ENCODE results near the gene SETX. TPM values are rescaled to one million over a fixed set of nuclear protein-coding genes. Genes with fewer than 3 reads are reported as not detected.

The SETX gene
- total and polyA plus RNA-seq, 2 of the 13 experiments (the other 11 are each of a cell fraction or from before 2014, with no cell fraction given) = 13.2 to 39.0 TPM

DNA sequence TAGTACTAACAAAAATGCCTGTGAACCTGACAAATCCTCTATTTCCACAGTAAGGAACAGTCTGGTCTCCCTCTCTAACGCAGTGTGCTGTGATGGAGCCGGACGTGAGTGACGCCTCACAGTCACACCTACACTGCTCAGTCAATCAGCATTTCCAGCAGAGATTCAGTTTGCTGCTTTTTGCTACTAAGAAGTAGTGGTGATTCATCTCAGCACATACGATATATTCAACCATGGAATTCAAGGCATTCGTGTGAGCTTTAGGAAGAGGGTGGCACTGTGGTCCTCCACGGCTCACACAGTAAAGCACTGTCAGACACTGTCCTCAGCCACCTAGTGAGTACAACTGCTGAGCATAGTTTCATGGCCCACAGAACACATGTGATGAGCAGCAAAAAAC lies 70.9 kb downstream of the SETX start:
- CTCF ChIA-PET (ENCODE audit: low intra/inter-chr PET ratio, low total read pairs) = no interaction called here

More for the DNA sequence above, 70.9 kb downstream of the SETX start:
- Histone ChIP-seq H3K36me3 (replicated peaks in 1 of 2; ENCODE audit: control insufficient read depth in 1 of 2, insufficient read depth in 2 of 2, low read length in 2 of 2) (peaks cover 18 to 71% of the 10 kb centered on the region in 2 experiments), H3K9me3 (ENCODE audit: low read length) (no peaks in the 10 kb centered on the region), H3K79me2 (ENCODE audit: insufficient read depth, low read length) (no peaks in the 10 kb centered on the region), H4K20me1 (ENCODE audit: insufficient read depth, low read length) (no peaks in the 10 kb centered on the region), H3K4me2 (ENCODE audit: low read depth, low read length) (no peak overlapping the region), H3K4me1 (ENCODE audit: insufficient read depth, low read length) (peaks cover 18% of the 10 kb centered on the region), H3K9ac (ENCODE audit: insufficient read depth, low read depth, low read length) (no peak overlapping the region), H3K27me3 (ENCODE audit: control insufficient read depth in 1 of 2, insufficient read depth in 2 of 2, low read length in 2 of 2) (no peaks in the 10 kb centered on the region), H3K4me3 (replicated peaks in 1 of 3; ENCODE audit: insufficient read depth in 1 of 3, low read depth in 2 of 3, low read length in 3 of 3) (no peak overlapping the region), H2AFZ (ENCODE audit: low read length) (no peak overlapping the region), H3K27ac (ENCODE audit: extremely low read length, insufficient read depth, low read length) (no peak overlapping the region)
- in situ Hi-C loops (cut with HindIII; ENCODE audit: extremely low pct_ligation_motif_present, low pct_unique_long_range_greater_than_20kb) = no loop called here
- DNase-seq (ENCODE audit: low spot score) (no peak), FAIRE-seq (no peak), ATAC-seq (peak; percentile 24; the same call in 1 of the 3 replicates)
- no peak for TF ChIP-seq ONECUT2 (CRISPR knock-in tag; IDR thresholded peaks at IDR 0.05)
- TF ChIP-seq, protein P1, sequence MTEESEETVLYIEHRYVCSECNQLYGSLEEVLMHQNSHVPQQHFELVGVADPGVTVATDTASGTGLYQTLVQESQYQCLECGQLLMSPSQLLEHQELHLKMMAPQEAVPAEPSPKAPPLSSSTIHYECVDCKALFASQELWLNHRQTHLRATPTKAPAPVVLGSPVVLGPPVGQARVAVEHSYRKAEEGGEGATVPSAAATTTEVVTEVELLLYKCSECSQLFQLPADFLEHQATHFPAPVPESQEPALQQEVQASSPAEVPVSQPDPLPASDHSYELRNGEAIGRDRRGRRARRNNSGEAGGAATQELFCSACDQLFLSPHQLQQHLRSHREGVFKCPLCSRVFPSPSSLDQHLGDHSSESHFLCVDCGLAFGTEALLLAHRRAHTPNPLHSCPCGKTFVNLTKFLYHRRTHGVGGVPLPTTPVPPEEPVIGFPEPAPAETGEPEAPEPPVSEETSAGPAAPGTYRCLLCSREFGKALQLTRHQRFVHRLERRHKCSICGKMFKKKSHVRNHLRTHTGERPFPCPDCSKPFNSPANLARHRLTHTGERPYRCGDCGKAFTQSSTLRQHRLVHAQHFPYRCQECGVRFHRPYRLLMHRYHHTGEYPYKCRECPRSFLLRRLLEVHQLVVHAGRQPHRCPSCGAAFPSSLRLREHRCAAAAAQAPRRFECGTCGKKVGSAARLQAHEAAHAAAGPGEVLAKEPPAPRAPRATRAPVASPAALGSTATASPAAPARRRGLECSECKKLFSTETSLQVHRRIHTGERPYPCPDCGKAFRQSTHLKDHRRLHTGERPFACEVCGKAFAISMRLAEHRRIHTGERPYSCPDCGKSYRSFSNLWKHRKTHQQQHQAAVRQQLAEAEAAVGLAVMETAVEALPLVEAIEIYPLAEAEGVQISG (CRISPR knock-in tag; IDR thresholded peaks at IDR 0.05) = no peak
- no peak for TF ChIP-seq MXD4 (CRISPR knock-in tag; IDR thresholded peaks at IDR 0.05)
- no peak for TF ChIP-seq ZNF124 (CRISPR knock-in tag; IDR thresholded peaks at IDR 0.05)
- no peak for TF ChIP-seq MAFG (CRISPR knock-in tag; IDR thresholded peaks at IDR 0.05)
- TF ChIP-seq PLRG1 (conservative IDR thresholded peaks at IDR 0.05) = no peak
- TF ChIP-seq CEBPB (IDR thresholded peaks at IDR 0.05; ENCODE audit: borderline replicate concordance, low read depth, low read length) = no peak
- TF ChIP-seq, protein P2, sequence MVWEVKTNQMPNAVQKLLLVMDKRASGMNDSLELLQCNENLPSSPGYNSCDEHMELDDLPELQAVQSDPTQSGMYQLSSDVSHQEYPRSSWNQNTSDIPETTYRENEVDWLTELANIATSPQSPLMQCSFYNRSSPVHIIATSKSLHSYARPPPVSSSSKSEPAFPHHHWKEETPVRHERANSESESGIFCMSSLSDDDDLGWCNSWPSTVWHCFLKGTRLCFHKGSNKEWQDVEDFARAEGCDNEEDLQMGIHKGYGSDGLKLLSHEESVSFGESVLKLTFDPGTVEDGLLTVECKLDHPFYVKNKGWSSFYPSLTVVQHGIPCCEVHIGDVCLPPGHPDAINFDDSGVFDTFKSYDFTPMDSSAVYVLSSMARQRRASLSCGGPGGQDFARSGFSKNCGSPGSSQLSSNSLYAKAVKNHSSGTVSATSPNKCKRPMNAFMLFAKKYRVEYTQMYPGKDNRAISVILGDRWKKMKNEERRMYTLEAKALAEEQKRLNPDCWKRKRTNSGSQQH (CRISPR knock-in tag; IDR thresholded peaks at IDR 0.05; ENCODE audit: low read depth) = no peak
- TF ChIP-seq, protein P3, sequence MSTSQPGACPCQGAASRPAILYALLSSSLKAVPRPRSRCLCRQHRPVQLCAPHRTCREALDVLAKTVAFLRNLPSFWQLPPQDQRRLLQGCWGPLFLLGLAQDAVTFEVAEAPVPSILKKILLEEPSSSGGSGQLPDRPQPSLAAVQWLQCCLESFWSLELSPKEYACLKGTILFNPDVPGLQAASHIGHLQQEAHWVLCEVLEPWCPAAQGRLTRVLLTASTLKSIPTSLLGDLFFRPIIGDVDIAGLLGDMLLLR (CRISPR knock-in tag; IDR thresholded peaks at IDR 0.05) = no peak
- no peak for TF ChIP-seq GABPA (IDR thresholded peaks at IDR 0.05; ENCODE audit: low read depth, low read length)
- no peak for TF ChIP-seq GABPA (CRISPR knock-in tag; IDR thresholded peaks at IDR 0.05; ENCODE audit: low read depth)
- TF ChIP-seq ZNF510 (CRISPR knock-in tag; IDR thresholded peaks at IDR 0.05; ENCODE audit: low read depth) = no peak
- TF ChIP-seq ZNF766 (CRISPR knock-in tag; IDR thresholded peaks at IDR 0.05; ENCODE audit: borderline replicate concordance) = no peak
- TF ChIP-seq ZNF567 (CRISPR knock-in tag; IDR thresholded peaks at IDR 0.05; ENCODE audit: borderline replicate concordance) = no peak
- no peak for TF ChIP-seq ATF7-NPFF (CRISPR knock-in tag; IDR thresholded peaks at IDR 0.05; ENCODE audit: low read depth)
- no peak for TF ChIP-seq FOXJ3 (CRISPR knock-in tag; IDR thresholded peaks at IDR 0.05; ENCODE audit: borderline replicate concordance)
- TF ChIP-seq, protein P4, sequence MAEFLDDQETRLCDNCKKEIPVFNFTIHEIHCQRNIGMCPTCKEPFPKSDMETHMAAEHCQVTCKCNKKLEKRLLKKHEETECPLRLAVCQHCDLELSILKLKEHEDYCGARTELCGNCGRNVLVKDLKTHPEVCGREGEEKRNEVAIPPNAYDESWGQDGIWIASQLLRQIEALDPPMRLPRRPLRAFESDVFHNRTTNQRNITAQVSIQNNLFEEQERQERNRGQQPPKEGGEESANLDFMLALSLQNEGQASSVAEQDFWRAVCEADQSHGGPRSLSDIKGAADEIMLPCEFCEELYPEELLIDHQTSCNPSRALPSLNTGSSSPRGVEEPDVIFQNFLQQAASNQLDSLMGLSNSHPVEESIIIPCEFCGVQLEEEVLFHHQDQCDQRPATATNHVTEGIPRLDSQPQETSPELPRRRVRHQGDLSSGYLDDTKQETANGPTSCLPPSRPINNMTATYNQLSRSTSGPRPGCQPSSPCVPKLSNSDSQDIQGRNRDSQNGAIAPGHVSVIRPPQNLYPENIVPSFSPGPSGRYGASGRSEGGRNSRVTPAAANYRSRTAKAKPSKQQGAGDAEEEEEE (CRISPR knock-in tag; IDR thresholded peaks at IDR 0.05; ENCODE audit: borderline replicate concordance) = no peak
- intact Hi-C loops (cut with micrococcal nuclease; ENCODE audit: unreplicated experiment) = no loop called here
- no TSS peak for BruUV-seq (replicated peaks)
- POLR2A ChIA-PET = no interaction called here
- WGBS (ENCODE audit: low lambda C conversion rate) = 95% methylated on average over 7 of the region's 7 CpGs
